ENCODE data around the gene SLC16A12. TPM values are rescaled to one million over a fixed set of nuclear protein-coding genes. Genes with fewer than 3 reads are reported as not detected.
"Not testable (repeated sequence)": the region's sequence is repeated elsewhere in the genome, so short reads cannot be mapped to it uniquely, and the experiment has no call there.

The SLC16A12 gene
- total RNA-seq, 1 donor = under 0.01 TPM

GRCh38 chr10:89409282-89409681 is 126.1 kb downstream of the SLC16A12 start:
- not testable (repeated sequence) for H3K79me2 ChIP-seq (ENCODE audit: insufficient read depth, low read length)

GRCh38 chr10:89407792-89408191 is 127.6 kb downstream of the SLC16A12 start:
- not testable (repeated sequence) for H3K4me2 ChIP-seq (ENCODE audit: insufficient read depth, low read length); DNase-seq (ENCODE audit: insufficient read length, low spot score, missing footprints); H3K4me1 ChIP-seq (ENCODE audit: insufficient read depth, low read length); H4K20me1 ChIP-seq (ENCODE audit: insufficient read depth, low read length); H3K36me3 ChIP-seq (ENCODE audit: insufficient read depth, low read length); H3K9me3 ChIP-seq (ENCODE audit: low read depth, low read length); H3K4me3 ChIP-seq (ENCODE audit: insufficient read depth, low read length); H3K27ac ChIP-seq (ENCODE audit: low read depth, low read length); H2AFZ ChIP-seq (ENCODE audit: low read length); H3K79me2 ChIP-seq (ENCODE audit: insufficient read depth, low read length); H3K27me3 ChIP-seq (ENCODE audit: insufficient read depth, low read length)

More at GRCh38 chr10:89409282-89409681, 126.1 kb downstream of the SLC16A12 start:
- not testable (repeated sequence) for H3K4me1 ChIP-seq (ENCODE audit: insufficient read depth, low read length); H3K36me3 ChIP-seq (ENCODE audit: insufficient read depth, low read length); H3K4me2 ChIP-seq (ENCODE audit: insufficient read depth, low read length); H2AFZ ChIP-seq (ENCODE audit: low read length); H3K27me3 ChIP-seq (ENCODE audit: insufficient read depth, low read length); DNase-seq (ENCODE audit: insufficient read length, low spot score, missing footprints); H4K20me1 ChIP-seq (ENCODE audit: insufficient read depth, low read length); H3K4me3 ChIP-seq (ENCODE audit: insufficient read depth, low read length); H3K9me3 ChIP-seq (ENCODE audit: low read depth, low read length); H3K27ac ChIP-seq (ENCODE audit: low read depth, low read length)

- H3K4me3 ChIP-seq (ENCODE audit: insufficient read depth, low read length); H3K79me2 ChIP-seq (ENCODE audit: insufficient read depth, low read length); H2AFZ ChIP-seq (ENCODE audit: low read length); H3K27me3 ChIP-seq (ENCODE audit: insufficient read depth, low read length); H3K4me1 ChIP-seq (ENCODE audit: insufficient read depth, low read length); H3K9me3 ChIP-seq (ENCODE audit: low read depth, low read length); H4K20me1 ChIP-seq (ENCODE audit: insufficient read depth, low read length); DNase-seq (ENCODE audit: insufficient read length, low spot score, missing footprints); H3K4me2 ChIP-seq (ENCODE audit: insufficient read depth, low read length); H3K36me3 ChIP-seq (ENCODE audit: insufficient read depth, low read length); H3K27ac ChIP-seq (ENCODE audit: low read depth, low read length): not testable (repeated sequence)
Measured at GRCh38 chr10:89406178-89406577, 129.2 kb downstream of the SLC16A12 start.

GRCh38 chr10:89404104-89405047 is 131.0 kb downstream of the SLC16A12 start:
- no peak overlapping the region for H3K4me3 ChIP-seq (ENCODE audit: insufficient read depth, low read length)
- H3K27ac ChIP-seq (ENCODE audit: low read depth, low read length) = no peak overlapping the region
- H3K4me2 ChIP-seq (ENCODE audit: insufficient read depth, low read length) = no peak overlapping the region
- no peaks in the 10 kb centered on the region for H4K20me1 ChIP-seq (ENCODE audit: insufficient read depth, low read length)
- no peak overlapping the region for H2AFZ ChIP-seq (ENCODE audit: low read length)
- H3K4me1 ChIP-seq (ENCODE audit: insufficient read depth, low read length) = no peaks in the 10 kb centered on the region
- no peaks in the 10 kb centered on the region for H3K79me2 ChIP-seq (ENCODE audit: insufficient read depth, low read length)
- H3K27me3 ChIP-seq (ENCODE audit: insufficient read depth, low read length) = no peaks in the 10 kb centered on the region
- no peaks in the 10 kb centered on the region for H3K36me3 ChIP-seq (ENCODE audit: insufficient read depth, low read length)
- no peak for TF ChIP-seq CTCF (IDR thresholded peaks at IDR 0.05; ENCODE audit: extremely low read depth, low read depth, low read length)
- DNase-seq (ENCODE audit: insufficient read length, low spot score, missing footprints) = no peak
- H3K9me3 ChIP-seq (ENCODE audit: low read depth, low read length) = no peaks in the 10 kb centered on the region

- TF ChIP-seq CTCF (IDR thresholded peaks at IDR 0.05; ENCODE audit: extremely low read depth, low read depth, low read length) = no peak
- Histone ChIP-seq H3K36me3 (ENCODE audit: insufficient read depth, low read length) (no peaks in the 10 kb centered on the region), H3K4me2 (ENCODE audit: insufficient read depth, low read length) (no peak overlapping the region), H3K27me3 (ENCODE audit: insufficient read depth, low read length) (no peaks in the 10 kb centered on the region), H3K27ac (ENCODE audit: low read depth, low read length) (no peak overlapping the region), H4K20me1 (ENCODE audit: insufficient read depth, low read length) (no peaks in the 10 kb centered on the region), H3K79me2 (ENCODE audit: insufficient read depth, low read length) (no peaks in the 10 kb centered on the region), H3K4me1 (ENCODE audit: insufficient read depth, low read length) (no peaks in the 10 kb centered on the region), H2AFZ (ENCODE audit: low read length) (no peak overlapping the region), H3K4me3 (ENCODE audit: insufficient read depth, low read length) (no peak overlapping the region), H3K9me3 (ENCODE audit: low read depth, low read length) (no peaks in the 10 kb centered on the region)
- DNase-seq (ENCODE audit: insufficient read length, low spot score, missing footprints) = no peak
Measured at GRCh38 chr10:89403043-89403442, 132.4 kb downstream of the SLC16A12 start.

Measured in osteoblast (primary cell).